DOHH2 (cell line): ENCODE measurements around the gene APLF.

Experiments used
- EZH2phosphoT487 ChIP-seq: fragments of 200-600 bp; sonication (generic); IDR thresholded peaks from 2 replicates; pipeline ENCODE4 v1.6.1; 2017; ENCODE audit warnings: borderline replicate concordance, mild to moderate bottlenecking, antibody characterized with exemption, low read length, moderate library complexity, mixed read lengths
- TF ChIP-seq, protein P1 (sequence below): fragments of 200-600 bp; sonication (generic); IDR thresholded peaks from one replicate; pipeline ENCODE4 v1.5.1; 2014; ENCODE audit warnings: antibody characterized with exemption, mild to moderate bottlenecking, low read depth, low read length; ENCODE audit not compliant: poor library complexity, severe bottlenecking

DNA sequence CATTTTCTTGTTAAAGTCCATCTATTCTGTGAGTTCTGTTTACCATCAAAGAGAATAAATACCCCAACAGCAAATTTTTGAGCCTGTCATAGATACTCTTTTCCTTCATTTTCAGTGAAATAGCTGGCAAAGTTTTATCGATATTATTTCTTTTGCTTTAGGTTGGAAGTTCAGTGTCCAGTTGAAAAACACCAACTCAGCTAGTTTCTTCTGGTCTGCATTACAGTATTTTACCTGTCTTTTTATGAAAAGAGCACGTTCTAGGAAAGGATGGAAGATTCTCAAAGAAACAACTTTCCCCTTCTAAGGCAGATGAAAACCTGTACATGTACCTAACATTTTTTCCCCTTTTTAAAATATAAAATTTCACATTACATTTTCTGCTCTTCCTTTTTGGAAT is 95.5 kb downstream of the APLF start:
- TF ChIP-seq, protein P1, sequence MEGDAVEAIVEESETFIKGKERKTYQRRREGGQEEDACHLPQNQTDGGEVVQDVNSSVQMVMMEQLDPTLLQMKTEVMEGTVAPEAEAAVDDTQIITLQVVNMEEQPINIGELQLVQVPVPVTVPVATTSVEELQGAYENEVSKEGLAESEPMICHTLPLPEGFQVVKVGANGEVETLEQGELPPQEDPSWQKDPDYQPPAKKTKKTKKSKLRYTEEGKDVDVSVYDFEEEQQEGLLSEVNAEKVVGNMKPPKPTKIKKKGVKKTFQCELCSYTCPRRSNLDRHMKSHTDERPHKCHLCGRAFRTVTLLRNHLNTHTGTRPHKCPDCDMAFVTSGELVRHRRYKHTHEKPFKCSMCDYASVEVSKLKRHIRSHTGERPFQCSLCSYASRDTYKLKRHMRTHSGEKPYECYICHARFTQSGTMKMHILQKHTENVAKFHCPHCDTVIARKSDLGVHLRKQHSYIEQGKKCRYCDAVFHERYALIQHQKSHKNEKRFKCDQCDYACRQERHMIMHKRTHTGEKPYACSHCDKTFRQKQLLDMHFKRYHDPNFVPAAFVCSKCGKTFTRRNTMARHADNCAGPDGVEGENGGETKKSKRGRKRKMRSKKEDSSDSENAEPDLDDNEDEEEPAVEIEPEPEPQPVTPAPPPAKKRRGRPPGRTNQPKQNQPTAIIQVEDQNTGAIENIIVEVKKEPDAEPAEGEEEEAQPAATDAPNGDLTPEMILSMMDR: no peak
- TF ChIP-seq EZH2phosphoT487: no peak
